ENCODE data around the gene CNNM4.

Gene CNNM4

DNA sequence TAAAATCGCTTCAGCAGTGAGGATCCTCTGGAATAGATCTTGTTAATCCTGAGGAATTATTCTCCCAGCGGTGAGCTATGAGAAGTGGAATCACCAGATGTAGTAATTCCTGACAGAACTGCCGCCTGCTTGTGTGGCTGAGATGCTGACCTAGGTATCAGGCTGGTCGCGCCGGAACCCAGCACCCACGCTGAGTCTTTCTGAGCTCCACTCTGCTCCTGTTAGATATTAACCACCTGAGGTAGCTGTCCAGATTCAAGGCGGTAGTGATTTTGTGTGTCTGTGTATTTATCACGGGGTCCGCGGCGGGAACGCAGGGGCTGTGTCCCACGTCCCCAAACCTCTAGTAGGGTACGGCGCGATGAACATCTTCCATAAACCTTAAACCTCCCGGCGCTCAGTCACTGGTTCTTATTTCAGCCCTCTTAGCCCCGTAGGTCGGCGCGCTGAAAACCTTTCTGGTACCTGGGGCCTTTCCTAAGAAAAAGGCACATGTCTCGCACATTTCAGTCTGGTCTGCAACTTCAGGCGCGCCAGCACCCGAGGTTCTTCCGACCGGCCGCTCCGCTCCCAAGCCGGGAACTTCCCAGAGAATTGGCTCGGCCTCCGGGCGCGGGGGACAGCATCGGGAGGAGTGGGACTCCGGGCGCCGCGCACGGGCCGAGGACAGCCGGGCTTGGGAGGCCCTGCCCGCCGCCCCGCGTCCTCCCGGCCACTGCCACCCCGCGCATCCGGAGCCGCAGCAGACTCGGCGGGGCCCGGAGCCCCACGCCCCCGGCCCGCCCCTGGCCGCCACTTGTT lies 54.8 kb downstream of the CNNM4 start:
- no peak for DNase-seq

DNA sequence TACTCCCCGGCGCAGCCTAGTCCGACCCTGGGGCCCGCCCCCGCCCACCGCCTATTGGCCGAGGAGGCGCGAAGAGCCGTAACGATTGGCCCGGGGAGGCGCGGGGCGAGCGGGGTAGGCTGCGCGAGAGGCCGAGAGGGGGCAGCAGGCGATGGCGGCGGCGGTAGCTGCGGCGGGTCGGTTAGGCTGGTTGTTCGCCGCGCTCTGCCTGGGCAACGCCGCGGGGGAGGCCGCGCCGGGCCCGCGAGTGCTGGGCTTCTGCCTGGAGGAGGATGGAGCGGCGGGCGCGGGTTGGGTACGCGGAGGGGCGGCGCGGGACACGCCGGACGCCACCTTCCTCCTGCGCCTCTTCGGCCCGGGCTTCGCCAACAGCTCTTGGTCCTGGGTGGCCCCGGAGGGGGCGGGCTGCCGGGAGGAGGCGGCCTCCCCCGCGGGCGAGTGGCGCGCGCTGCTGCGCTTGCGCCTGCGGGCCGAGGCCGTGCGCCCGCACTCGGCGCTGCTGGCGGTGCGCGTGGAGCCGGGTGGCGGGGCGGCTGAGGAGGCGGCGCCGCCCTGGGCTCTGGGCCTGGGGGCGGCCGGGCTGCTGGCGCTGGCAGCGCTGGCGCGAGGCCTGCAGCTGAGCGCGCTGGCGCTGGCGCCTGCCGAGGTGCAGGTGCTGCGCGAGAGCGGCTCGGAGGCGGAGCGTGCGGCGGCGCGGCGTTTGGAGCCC lies 55.6 kb downstream of the CNNM4 start, which contains the start of gene CNNM3:
Gene CNNM3, plus strand, starts transcription at position 142 of the 709 bp plus-strand sequence. Its CDS starts 10 bp downstream, at position 152.
- DNase-seq: peak; percentile 98

DNA sequence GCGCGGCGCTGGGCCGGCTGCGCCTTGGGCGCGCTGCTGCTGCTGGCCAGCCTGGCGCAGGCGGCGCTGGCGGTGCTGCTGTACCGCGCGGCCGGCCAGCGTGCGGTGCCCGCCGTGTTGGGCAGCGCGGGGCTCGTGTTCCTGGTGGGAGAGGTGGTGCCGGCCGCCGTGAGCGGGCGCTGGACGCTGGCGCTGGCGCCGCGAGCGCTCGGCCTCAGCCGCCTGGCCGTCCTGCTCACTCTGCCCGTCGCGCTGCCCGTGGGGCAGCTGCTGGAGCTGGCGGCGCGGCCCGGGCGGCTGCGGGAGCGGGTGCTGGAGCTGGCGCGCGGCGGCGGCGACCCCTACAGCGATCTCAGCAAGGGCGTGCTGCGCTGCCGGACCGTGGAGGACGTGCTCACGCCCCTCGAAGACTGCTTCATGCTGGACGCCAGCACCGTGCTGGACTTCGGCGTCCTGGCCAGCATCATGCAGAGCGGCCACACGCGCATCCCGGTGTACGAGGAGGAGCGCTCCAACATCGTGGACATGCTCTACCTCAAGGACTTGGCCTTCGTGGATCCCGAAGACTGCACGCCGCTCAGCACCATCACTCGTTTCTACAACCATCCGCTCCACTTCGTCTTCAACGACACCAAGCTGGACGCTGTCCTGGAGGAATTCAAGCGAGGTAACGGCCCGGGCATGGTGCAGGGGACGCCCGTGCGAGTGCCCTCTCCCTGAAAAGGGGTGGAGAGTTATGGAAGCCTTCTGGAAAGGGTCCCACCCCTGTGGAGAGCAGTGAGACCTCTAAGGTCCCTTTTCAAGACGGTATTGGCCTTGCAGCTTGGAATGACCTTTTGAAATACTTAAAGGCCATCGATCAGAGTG lies 56.4 kb downstream of the CNNM4 start:
- no peak for DNase-seq

DNA sequence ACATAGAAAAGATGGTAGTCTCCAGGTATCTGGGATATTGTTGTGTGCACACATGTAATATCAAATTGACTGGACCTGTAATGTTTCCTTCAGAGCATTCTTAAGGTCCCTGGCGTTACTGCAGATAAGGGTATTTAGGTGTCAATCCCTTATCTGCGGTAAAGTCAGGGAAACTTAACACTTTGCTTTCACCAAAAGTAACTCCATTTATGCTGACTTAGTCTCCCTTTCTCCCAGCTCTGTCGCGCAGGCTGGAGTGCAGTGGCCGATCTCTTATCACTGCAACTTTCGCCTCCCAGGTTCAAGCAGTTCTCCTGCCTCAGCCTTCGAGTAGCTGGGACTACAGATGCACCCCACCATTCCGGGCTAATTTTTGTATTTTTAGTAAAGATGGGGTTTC lies 57.2 kb downstream of the CNNM4 start:
- no peak for DNase-seq

DNA sequence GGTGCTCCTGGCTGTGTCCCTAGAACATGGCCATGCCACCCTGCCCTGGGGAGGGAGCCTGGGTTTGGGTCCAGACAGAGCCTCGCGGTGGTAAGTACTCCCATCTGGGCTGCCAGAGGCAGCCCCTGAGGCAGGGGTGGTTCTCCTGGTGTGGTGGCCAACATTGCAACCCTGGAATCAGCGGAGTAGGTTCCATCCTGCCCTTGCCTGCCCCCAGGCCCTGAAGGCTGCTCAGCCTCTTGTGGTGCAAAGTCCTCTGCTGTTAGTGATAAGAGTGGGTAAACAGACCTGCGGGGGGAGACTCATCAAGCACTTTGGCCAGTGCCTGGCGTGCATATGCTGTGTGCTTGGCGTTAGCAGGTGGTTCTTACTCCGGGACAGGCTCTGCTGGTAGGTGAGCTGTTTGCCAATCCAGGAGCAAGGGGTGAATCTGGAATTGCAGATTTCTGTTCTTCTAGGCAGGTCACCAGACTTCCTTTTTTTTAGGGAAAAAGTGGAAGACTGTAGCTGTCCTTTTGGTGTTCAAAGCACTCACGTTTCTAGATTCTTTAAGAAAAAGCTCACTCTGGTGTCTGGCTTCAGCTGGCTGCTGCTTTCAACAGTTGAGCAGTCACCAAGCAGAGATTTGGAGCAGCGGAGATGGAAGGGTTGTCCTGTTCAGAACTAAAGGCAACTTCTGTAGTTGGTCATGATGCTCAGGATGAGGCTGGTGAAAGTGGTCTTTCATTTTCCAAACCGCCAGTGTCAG lies 58.6 kb downstream of the CNNM4 start:
- DNase-seq: no peak

DNA sequence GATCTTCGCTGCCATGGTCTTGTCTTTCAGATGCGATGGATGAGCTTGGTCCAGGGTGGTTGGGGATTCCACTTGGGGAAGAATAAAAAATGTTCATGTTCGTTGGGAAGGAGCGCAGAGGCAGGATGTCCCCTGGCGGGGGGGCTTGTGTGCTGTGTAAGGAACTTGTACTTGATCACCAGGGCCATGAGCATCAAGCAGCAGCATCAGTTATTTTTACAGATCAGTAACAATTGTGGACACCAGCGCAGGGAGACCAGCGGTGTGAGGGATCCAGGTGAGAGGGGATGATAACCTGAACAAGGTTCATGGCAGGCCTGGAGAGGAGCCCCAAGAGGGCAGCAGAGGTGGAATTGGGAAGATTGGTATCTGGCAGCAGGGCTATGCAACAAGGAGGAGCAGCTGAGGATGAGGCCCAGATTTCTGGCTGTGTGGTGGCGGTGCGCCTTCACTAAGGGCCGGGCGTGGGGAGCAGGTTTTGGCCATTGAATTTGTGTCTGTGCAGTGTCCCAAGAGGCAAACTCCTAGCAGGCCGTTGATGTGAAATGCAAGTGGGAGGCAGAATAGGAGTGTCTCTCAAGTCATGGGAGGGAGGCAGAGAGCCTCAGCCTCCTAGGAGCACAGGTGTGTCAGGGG lies 59.3 kb downstream of the CNNM4 start:
- no peak for DNase-seq

DNA sequence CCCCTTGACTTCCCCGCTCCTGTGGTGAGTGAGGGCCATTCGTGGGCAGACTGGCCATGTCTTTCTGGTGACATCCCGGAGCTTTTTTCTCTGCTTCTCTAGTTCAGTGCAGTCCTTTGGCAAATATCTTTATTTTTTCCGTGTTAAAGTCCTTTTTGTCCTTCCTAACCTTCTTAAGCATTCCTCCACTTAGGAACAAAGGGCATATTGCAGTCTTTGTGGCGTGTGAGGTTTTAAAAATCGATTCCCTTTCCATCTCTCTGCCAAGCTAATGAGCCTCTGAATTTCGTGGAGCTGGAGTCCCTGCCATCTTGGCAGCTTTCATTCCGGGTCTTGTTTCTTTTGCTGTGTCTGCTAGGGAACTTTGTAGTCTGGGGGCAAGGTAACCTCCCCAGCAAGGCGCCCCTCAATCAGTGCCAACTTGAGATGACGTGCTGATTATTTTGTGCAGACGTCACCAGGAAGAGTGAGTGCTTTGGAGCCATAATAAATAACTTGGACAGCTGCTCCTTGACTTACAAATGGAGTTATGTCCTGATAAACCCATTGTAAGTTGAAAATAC lies 60.5 kb downstream of the CNNM4 start:
- DNase-seq: no peak

DNA sequence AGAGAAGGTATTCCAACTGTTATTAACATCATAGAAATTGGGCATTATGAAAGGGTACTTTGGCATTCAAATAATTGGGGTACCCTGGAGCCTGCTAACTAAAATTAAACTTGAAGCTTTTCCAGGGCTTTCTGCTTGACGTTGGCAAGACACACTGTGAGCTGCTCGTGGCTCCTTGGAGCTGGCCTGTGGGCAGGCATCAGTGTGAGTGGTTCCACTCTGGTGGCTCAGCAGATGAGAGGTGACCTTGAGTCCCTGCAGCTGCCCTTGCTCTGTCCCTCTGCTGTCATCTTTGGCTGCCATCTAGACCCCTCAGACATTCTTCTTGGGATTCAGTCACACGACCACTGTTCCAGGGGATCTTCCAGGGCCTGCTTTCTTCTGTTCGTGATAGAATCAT lies 62.1 kb downstream of the CNNM4 start:
- DNase-seq: no peak

DNA sequence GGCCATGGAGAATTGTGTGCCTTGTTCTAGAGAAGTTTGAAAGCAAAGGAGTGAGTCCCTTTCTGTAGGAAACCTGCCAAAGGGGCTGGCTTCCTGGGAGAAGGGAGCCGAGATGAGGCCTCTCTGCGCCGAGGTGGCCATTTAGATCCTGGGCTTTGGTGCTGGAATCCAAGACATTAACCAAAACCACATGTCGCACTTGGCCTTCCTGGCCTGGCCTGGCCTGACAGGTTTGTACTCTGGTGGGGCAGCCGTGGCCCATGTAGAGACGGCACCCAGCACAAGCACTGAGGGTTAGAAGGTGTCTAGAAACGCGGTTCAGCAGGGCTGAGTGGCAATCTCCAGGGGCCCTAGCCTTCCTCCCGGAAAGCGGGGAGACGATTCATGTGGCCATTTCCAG lies 62.5 kb downstream of the CNNM4 start:
- DNase-seq: no peak

DNA sequence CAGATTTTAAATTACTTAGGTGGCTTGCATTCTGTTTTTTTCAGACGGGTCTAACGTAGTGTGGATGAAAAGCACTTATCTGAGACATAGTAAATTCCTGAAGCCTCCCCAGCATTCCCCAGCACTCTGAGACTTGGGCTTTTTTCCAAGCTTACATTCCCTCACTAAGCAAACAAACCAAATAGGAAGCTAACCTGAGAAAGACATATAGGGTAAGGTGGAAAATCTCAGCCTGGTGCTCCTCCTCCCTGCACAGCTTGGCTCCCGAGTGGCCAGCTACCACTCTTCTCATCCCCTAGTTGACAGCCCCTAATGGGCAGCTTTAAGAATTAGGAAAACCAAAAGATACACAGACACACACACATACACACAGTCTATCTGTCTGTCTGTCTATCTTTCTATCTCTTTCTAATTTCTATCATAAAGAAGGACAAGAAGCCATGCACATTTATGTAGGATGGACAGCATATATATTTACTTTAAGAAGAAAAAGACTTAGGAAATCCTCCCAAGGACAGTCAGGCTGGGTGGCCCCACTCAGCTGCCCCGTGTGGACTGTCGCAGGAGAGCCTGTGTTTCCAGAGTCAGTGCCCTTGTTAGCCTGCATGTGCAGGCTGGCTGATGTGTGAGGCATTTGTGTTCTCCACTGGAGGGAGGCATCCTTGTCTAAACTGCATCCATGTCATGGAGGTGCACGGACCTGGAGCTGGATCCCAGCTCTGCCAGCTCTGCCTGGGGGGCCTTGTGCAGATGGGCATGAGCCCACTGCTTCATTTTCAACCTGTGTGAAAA lies 63.6 kb downstream of the CNNM4 start:
- no peak for DNase-seq

DNA sequence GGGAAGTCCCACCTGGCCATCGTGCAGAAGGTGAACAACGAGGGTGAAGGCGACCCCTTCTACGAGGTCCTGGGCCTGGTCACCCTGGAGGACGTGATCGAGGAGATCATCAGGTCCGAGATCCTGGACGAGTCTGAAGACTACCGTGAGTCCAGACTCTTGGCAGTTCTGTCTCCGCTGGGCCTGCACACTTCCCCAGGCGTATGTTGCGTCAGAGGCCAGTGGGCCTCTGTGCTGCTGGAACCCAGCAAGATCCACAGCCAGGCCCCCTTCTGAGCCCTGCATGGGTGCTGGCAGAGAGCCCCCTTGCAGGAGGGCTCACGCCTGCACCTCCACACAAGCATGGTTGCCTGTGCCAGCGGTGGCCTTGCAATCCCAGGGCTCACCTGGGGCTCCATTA lies 64.4 kb downstream of the CNNM4 start:
- DNase-seq: no peak

DNA sequence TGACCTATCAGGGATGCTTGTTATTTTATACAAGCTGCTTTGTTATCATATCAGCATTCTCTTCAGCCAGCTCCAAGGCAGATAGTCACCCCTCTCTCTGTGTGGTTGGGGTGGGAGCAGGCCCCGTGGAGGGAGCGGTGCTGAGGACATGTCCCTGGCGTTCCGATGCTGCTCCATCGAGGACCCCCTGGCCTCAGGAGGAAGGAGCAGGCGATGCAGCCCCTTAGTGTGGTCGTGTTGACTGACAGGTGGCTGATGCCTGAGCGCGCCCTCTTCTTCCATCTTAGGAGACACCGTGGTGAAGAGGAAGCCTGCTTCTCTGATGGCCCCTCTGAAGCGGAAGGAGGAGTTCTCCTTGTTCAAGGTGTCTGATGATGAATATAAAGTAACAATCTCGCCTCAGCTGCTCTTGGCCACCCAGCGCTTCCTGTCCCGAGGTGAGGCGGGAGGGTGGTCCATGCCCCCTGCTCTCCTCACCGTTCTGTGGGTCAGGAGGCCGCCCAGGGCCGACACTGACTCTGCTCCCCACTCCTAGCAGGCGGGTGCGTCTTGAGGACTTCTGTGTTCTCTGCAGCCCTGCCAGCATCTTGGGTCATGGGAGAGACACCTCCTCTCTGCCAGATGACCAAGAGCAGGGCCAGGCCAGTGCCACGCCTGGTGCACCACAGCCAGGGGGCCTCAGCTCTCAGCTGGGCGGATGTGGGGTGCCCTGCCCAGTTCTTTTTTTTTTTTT lies 66.0 kb downstream of the CNNM4 start:
- DNase-seq: no peak

DNA sequence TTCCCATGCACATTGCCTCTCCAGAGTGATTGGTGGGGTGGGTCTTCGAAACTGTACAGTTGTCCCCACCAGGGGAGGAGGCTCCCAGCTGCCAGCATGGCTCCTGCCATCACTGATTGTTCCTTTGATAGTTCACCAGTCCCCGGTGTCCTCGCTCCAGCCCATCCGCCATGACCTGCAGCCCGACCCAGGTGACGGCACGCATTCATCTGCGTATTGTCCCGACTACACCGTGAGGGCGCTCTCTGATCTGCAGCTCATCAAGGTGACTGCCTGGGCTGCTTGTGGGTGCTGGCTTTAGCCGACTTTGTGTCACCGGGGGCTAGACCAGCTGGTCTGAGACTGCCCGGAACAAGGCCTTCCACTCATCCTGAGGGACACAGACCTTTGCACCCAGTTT lies 67.7 kb downstream of the CNNM4 start:
- no peak for DNase-seq

DNA sequence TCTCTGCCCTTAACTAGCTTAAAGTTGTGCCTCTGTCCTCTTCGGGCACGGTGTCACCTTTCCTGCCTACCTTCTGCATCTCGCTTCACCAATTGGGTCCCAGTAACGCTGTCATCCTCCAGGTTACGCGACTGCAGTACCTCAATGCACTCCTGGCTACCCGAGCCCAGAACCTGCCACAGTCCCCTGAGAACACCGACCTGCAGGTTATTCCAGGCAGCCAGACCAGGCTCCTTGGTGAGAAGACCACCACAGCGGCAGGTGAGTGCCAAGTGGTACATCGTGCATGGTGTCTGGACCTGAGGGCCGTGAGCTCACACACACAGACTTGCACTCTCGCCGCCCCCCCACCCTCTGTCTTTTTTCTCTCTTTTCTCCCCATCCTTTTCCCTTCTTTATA lies 68.2 kb downstream of the CNNM4 start:
- DNase-seq: no peak

DNA sequence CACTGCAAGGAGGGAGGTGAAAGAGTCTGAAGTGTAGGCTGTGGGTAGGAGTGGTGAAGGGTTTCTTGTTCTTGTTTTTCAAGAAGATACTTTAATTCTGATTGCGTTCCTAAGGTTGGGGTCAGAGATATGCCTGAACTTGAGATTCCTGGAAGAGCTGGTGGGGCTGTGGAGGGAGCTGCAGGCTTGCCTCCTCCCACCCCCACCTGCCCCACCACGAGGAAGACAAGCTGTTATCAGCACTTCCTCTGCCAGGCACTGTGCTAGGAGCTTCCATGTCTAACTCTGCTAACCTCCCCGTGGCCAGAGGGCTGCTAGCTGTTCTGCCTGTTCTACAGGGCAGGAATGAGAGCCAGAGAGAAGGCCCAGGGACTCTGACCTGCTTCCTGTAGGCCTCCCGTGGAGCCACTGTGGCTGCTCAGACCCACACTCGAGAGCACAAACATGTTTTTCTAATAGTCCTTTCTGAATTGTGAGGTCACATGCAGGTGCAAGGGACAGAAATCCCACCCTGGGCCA lies 69.4 kb downstream of the CNNM4 start:
- DNase-seq: no peak

DNA sequence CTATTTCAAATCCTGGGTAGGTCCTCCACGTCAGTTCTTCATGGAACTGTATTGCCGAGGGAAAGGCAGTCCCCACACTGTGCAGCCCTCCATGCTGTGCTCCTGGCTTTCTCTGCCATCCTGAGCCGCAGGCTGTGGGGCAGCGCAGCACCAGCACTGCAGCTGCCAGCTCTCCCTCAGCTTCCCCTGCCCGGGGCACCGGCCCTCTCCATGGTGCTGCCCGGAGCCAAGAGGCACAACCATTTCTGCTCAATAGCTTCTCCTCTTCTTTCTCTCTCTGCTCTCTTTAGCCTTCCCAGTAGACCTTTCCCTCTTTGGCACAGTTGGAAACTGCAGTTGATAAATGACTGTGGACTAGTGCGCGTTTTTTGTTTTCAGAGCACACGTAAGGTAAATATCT lies 71.0 kb downstream of the CNNM4 start:
- DNase-seq: no peak

DNA sequence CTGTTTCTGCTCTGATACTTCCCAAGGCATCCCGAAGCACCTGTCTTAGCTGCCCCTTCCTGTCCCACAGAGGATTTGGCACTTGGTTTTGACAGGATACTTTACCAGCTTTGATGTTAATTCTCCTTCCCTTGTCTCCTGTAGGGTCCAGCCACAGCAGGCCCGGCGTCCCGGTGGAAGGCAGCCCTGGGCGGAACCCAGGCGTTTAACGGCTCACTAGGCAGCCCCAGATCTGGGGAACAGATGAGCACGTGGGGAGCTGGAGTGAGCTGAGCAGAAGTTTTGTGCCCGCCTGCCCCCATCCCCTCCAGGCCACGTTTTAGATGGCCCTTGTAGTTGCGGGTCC lies 71.7 kb downstream of the CNNM4 start:
- DNase-seq: no peak

DNA sequence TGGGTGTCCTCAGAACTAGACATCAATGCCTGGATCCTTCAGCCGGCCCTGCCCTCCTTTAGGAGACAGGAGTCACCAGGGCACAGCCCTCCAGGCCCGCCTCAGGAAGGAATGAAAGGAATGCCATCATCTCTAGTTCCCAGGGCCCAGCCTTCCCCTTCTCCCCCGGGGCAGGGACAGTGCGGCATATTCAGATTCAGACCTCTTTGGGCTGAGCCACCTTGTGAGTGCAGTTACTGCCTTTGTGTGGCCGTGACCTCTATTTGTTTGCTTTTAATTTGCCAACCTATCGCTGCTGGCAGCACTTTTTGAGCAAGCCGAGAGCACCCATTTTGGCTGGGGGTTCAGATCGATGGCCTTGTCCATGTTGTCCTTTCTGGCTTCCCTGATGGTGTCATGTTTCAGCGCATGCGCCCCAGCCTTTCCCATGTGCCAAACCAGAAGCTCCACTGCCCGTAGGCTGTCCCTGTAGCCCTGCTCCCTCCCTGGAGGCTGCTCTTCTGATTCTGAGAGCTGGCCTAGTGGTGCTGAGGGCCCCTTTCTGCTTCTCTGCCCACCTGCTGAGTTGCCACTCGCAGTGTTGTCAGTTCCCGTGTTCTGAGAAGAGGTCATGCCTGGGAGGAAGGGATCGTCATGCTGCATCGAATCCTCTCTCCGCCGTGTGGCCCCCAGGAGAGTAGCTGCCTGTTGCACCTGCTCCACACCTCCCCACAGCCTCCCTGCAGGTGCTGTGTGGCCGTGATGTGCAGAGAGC lies 72.2 kb downstream of the CNNM4 start:
- DNase-seq: no peak

DNA sequence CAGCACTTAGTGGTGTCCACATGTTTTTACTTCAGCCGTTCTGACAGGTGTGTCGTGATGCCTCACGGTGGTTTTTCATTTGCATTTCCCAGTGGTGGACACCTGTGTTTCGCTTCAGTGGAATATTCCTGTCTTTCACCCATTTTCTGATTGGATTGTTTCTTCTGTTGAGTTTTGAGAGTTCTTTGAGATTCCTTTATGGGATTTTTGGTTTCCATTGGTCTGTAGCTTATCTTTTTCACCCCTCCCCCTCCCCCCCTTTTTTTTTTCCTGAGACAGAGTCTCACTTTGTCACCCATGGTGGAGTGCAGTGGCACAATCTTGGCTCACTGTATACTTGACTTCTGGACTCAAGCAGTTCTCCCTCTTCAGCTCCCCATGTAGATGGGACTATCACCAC lies 75.1 kb downstream of the CNNM4 start:
- DNase-seq: no peak

Data from activated CD4-positive, alpha-beta T cell treated with anti-CD3 and anti-CD28 coated beads, Interleukin-10, Interleukin-2, amounts not matched to agents 100 ng/mL and 50 ng/mL, durations not matched to agents 16 hours and 8 hours (primary cell).